ENCODE results near the gene TBC1D4.
"Not testable (repeated sequence)": the region's sequence is repeated elsewhere in the genome, so short reads cannot be mapped to it uniquely, and the experiment has no call there.

TBC1D4 gene

GRCh38 chr13:75351538-75351937 is 130.4 kb downstream of the TBC1D4 start:
- not testable (repeated sequence) for H3K9me3 Mint-ChIP-seq; DNase-seq (ENCODE audit: low spot score in 2 of 2); H3K36me3 Mint-ChIP-seq; ATAC-seq (ENCODE audit: low read depth); H3K4me3 Mint-ChIP-seq; H3K27me3 Mint-ChIP-seq; H3K27ac Mint-ChIP-seq; H3K4me1 Mint-ChIP-seq

- ATAC-seq (ENCODE audit: low read depth) = no peak
- Mint-ChIP-seq H3K36me3 (no peaks in the 10 kb centered on the region), H3K27ac (no peak overlapping the region), H3K4me1 (no peaks in the 10 kb centered on the region), H3K9me3 (no peaks in the 10 kb centered on the region), H3K4me3 (no peak overlapping the region), H3K27me3 (no peaks in the 10 kb centered on the region)
- no peak for DNase-seq (ENCODE audit: low spot score in 2 of 2)
Observed at GRCh38 chr13:75347925-75348324, 134.0 kb downstream of the TBC1D4 start.

- DNase-seq (ENCODE audit: low spot score in 2 of 2) (no peak), ATAC-seq (ENCODE audit: low read depth) (no peak)
- no peak overlapping the region for H3K27ac Mint-ChIP-seq
- H3K27me3 Mint-ChIP-seq = no peaks in the 10 kb centered on the region
- no peaks in the 10 kb centered on the region for H3K4me1 Mint-ChIP-seq
- H3K36me3 Mint-ChIP-seq = no peaks in the 10 kb centered on the region
- no peak overlapping the region for H3K4me3 Mint-ChIP-seq
- H3K9me3 Mint-ChIP-seq = no peaks in the 10 kb centered on the region
Observed at GRCh38 chr13:75347457-75347856, 134.5 kb downstream of the TBC1D4 start.

GRCh38 chr13:75345193-75345592 is 136.8 kb downstream of the TBC1D4 start:
- Mint-ChIP-seq H3K36me3 (no peaks in the 10 kb centered on the region), H3K4me3 (no peak overlapping the region), H3K27me3 (no peaks in the 10 kb centered on the region), H3K4me1 (peaks cover 7% of the 10 kb centered on the region), H3K27ac (no peak overlapping the region), H3K9me3 (no peaks in the 10 kb centered on the region)
- ATAC-seq (ENCODE audit: low read depth) (no peak), DNase-seq (ENCODE audit: low spot score in 2 of 2) (no peak)

- Mint-ChIP-seq H3K36me3 (no peaks in the 10 kb centered on the region), H3K27me3 (no peaks in the 10 kb centered on the region), H3K4me1 (peaks cover 7% of the 10 kb centered on the region), H3K4me3 (peak overlapping the region; percentile 43), H3K27ac (peak overlapping the region; percentile 77), H3K9me3 (no peaks in the 10 kb centered on the region)
- ATAC-seq (ENCODE audit: low read depth) (peak; percentile 94), DNase-seq (ENCODE audit: low spot score in 2 of 2) (peak in 1 of 2 donors; percentile 5)
Observed at GRCh38 chr13:75341028-75341427, 140.9 kb downstream of the TBC1D4 start.

- ATAC-seq (ENCODE audit: low read depth) (no peak), DNase-seq (ENCODE audit: low spot score in 2 of 2) (no peak)
- Mint-ChIP-seq H3K36me3 (no peaks in the 10 kb centered on the region), H3K9me3 (no peaks in the 10 kb centered on the region), H3K27me3 (peaks cover 4% of the 10 kb centered on the region), H3K4me3 (no peak overlapping the region), H3K4me1 (peaks cover 7% of the 10 kb centered on the region), H3K27ac (no peak overlapping the region)
Observed at GRCh38 chr13:75339635-75340374, 142.2 kb downstream of the TBC1D4 start.

GRCh38 chr13:75334634-75335447 is 147.1 kb downstream of the TBC1D4 start:
- Mint-ChIP-seq H3K27me3 (peaks cover 4% of the 10 kb centered on the region), H3K27ac (no peak overlapping the region), H3K4me3 (no peak overlapping the region), H3K36me3 (no peaks in the 10 kb centered on the region), H3K9me3 (no peaks in the 10 kb centered on the region), H3K4me1 (no peaks in the 10 kb centered on the region)
- no peak for ATAC-seq (ENCODE audit: low read depth)
- no peak for DNase-seq (ENCODE audit: low spot score in 2 of 2)

GRCh38 chr13:75333103-75333502 is 148.9 kb downstream of the TBC1D4 start:
- ATAC-seq (ENCODE audit: low read depth) = no peak
- H3K9me3 Mint-ChIP-seq = no peaks in the 10 kb centered on the region
- no peak overlapping the region for H3K27ac Mint-ChIP-seq
- H3K4me3 Mint-ChIP-seq = no peak overlapping the region
- H3K4me1 Mint-ChIP-seq = no peaks in the 10 kb centered on the region
- no peaks in the 10 kb centered on the region for H3K36me3 Mint-ChIP-seq
- DNase-seq (ENCODE audit: low spot score in 2 of 2) = no peak
- peaks cover 4% of the 10 kb centered on the region for H3K27me3 Mint-ChIP-seq

- H3K4me1 Mint-ChIP-seq = peaks cover under 1% of the 10 kb centered on the region
- H3K4me3 Mint-ChIP-seq = no peak overlapping the region
- DNase-seq (ENCODE audit: low spot score in 2 of 2) (no peak), ATAC-seq (ENCODE audit: low read depth) (no peak)
- H3K27me3 Mint-ChIP-seq = peaks cover 4% of the 10 kb centered on the region
- H3K27ac Mint-ChIP-seq = no peak overlapping the region
- no peaks in the 10 kb centered on the region for H3K36me3 Mint-ChIP-seq
- no peaks in the 10 kb centered on the region for H3K9me3 Mint-ChIP-seq
Observed at GRCh38 chr13:75331792-75332349, 150.1 kb downstream of the TBC1D4 start.

- Mint-ChIP-seq H3K9me3 (no peaks in the 10 kb centered on the region), H3K27ac (no peak overlapping the region), H3K27me3 (peaks cover 4% of the 10 kb centered on the region), H3K36me3 (no peaks in the 10 kb centered on the region), H3K4me1 (peaks cover 10% of the 10 kb centered on the region), H3K4me3 (no peak overlapping the region)
- no peak for DNase-seq (ENCODE audit: low spot score in 2 of 2)
- ATAC-seq (ENCODE audit: low read depth) = no peak
Observed at GRCh38 chr13:75330770-75331169, 151.2 kb downstream of the TBC1D4 start.

- Mint-ChIP-seq H3K27ac (no peak overlapping the region), H3K9me3 (no peaks in the 10 kb centered on the region), H3K4me1 (peaks cover 10% of the 10 kb centered on the region), H3K36me3 (no peaks in the 10 kb centered on the region), H3K27me3 (no peaks in the 10 kb centered on the region), H3K4me3 (no peak overlapping the region)
- no peak for DNase-seq (ENCODE audit: low spot score in 2 of 2)
- no peak for ATAC-seq (ENCODE audit: low read depth)
Observed at GRCh38 chr13:75329723-75330122, 152.2 kb downstream of the TBC1D4 start.

GRCh38 chr13:75329097-75329496 is 152.9 kb downstream of the TBC1D4 start:
- DNase-seq (ENCODE audit: low spot score in 2 of 2) (no peak), ATAC-seq (ENCODE audit: low read depth) (no peak)
- H3K9me3 Mint-ChIP-seq = no peaks in the 10 kb centered on the region
- H3K36me3 Mint-ChIP-seq = no peaks in the 10 kb centered on the region
- no peak overlapping the region for H3K27ac Mint-ChIP-seq
- peaks cover 11% of the 10 kb centered on the region for H3K4me1 Mint-ChIP-seq
- no peak overlapping the region for H3K4me3 Mint-ChIP-seq
- H3K27me3 Mint-ChIP-seq = no peaks in the 10 kb centered on the region

- H3K27ac Mint-ChIP-seq = peak overlapping the region; percentile 93
- H3K36me3 Mint-ChIP-seq = no peaks in the 10 kb centered on the region
- DNase-seq (ENCODE audit: low spot score in 2 of 2) (no peak), ATAC-seq (ENCODE audit: low read depth) (peak; percentile 9)
- no peaks in the 10 kb centered on the region for H3K9me3 Mint-ChIP-seq
- no peaks in the 10 kb centered on the region for H3K27me3 Mint-ChIP-seq
- peak overlapping the region; percentile 87 for H3K4me3 Mint-ChIP-seq
- peaks cover 13% of the 10 kb centered on the region for H3K4me1 Mint-ChIP-seq
Observed at GRCh38 chr13:75327135-75327510, 154.8 kb downstream of the TBC1D4 start.
